ENCODE measurements around the gene DSCAML1. TPM values are rescaled to one million over a fixed set of nuclear protein-coding genes. Genes with fewer than 3 reads are reported as not detected.

The DSCAML1 gene
- total RNA-seq, 1 experiment from 2014 or later = not detected

DNA sequence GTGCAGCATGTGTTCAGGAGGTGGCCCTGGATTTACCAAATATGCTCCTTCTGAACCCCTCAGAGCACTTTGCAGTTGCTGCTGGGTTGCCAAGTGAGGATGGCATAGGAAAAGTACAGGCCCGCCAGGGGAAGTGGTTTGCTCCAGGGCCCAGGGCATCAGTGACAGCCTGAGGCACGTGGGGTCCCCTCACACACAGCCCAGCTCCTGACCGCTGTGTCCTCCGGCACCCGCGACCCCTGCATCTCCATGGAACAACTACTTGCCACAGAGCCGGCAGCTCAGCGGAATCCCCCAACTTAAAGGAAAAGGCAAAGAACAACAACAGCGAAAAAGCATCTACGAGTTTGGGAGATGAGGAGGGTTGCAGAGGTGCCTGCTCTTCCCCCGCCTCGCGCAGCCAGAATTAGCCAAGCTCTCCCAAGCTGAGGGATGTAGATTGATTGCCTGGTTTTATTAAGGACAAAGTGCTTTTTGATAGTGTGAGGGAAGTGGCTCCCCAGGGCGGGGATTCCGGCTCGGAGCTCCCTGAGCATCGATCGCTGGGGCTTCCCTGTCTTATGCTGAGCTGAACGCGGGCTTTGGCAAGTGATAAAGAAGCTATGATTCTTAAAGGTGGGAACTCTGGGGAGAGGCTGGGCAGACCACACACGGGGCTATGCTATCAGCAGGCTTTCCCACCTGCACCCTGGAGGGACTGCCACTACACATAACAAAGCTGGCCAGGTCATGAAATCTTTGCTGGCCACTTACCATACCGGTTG is 294.8 kb downstream of the DSCAML1 start:
- DNase-seq (ENCODE audit: low read depth) = no peak

DNA sequence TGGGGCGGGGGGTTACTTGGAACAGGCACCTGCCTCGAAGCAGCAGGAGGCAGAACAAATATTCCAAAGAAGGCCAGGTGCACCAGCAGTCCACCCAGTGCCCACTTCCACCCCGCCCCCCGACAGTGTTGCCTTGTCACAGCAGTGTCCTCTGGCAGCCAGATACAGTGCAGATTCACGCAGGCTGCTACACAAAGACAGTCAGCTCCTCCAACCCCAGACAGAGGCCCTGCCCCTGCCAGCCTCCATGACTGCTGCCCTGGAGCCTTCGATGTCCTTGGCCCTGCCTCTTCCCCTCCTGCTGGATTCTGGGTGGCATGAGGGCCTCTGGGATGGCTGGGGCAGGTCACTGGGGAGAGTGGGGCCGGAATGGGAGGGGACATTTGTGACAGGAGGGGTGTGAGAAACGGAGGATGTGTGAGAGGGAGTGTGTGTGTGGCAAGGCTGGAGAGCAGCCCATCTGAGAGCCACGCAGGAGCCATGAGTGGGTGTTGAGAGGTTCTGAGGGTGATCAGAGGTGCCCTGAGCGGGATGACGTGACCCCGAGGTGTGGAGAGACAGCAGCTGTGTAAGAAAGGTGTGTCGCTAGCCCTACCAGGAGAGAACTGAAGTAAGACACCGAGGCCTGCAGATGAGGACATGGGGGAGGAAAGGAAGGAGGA is 295.6 kb downstream of the DSCAML1 start:
- DNase-seq (ENCODE audit: low read depth) = no peak

DNA sequence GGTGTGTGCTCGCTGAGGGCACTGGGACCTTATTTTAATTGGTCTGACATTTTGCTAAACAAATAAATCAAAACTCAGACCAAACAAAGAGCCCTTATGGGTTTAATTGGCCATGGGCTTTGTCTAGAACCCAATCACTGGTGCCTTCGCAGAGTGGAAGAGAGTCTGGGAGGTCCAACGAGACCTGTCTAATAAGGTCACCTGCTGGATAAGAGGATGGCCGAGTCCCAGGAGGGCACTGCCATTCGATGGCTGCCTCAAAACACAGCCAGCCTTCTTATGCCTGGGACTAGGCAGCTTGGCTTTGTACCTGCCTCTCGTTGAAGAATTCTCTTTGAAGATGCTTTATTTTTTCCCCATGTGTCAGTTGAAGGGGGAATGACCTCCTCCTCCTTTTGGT is 298.2 kb downstream of the DSCAML1 start:
- no peak for DNase-seq (ENCODE audit: low read depth)

DNA sequence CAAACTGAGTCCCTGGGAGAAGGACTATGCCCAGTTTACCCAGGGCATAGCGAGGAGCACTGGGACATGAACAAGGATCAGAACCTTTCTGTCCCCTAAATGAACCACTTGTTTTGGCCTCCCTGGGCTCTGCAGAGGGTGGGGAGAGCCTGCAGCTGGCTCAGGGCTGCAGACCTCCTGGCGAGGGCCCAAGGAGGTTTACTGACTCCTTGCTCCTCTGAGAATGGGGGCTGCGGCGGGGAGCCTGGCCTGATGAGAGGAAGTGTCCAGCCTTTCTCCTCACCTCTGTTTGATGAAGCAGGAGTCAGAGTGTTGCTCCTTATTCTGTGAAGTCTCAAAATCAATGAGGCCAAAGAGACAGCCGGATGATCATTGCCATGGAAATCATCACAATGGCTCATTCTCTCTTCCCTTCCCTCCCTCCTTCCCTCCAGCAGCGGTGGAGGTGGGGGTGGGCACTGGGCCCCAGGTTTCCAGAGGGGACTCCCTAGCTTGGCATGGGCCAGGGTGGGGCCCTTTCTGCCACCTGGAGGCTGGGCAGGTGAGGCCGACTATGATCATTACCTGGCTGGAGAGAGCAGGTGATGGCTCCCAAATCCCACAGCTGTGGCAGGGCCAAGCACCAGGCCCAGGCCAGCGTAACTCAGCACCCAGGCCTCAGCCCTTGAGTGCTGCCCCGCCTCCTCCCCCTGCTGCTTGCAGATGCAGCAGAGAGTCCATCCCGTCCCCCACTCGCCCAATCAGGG is 299.6 kb downstream of the DSCAML1 start:
- no peak for DNase-seq (ENCODE audit: low read depth)

DNA sequence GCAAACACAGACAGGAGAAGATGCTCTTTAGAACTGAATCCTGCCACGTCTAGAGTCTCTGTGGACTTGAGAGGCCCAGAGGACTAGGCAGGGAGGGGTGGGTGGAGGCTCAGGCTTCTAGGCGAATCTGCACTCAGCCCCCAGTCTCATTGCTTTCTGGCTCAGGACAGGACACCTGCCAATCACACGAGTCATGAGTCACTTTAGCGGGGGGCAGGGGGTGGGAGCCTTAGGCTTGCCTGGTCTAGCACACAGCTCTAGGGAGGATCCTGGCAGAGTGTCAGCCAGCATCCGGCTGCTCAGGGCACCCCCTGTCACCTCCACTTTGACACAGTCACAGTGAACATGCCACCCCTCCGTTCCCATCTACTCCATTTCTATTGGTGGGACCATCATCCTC is 301.7 kb downstream of the DSCAML1 start:
- DNase-seq (ENCODE audit: low read depth) = no peak

DNA sequence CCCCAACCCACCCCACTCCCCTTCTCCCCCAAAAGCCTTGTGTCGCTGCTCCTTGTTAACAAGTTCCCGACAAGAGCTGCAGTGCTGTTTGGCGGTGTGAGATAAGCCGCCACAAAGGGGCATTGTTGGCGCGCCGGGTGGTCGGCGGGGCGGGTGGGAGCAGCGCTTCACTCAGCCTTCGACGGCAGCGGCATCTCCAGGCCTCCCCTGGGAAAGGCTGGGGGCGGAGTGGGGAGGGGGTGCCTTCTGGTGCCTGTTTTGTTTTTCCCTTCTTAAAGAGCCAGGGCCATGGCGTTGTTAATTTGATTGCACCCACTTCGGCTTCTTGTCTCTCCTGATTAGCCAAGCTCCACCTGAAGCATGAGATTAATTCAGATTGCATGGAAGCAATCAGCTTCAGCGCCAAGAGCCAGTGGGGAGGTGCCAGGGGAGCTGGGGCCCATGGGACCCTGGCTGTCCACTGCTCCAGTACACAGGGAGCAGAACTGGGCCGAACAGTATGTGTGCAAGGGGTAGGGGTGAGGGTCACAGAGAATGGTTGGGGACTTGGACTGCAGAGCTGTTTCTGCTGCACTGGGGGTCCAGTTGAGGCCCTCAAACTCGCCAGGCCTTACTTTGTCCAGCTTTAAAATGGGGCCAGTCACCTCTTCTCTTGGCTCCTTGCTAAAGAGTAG is 304.3 kb downstream of the DSCAML1 start:
- no peak for DNase-seq (ENCODE audit: low read depth)

DNA sequence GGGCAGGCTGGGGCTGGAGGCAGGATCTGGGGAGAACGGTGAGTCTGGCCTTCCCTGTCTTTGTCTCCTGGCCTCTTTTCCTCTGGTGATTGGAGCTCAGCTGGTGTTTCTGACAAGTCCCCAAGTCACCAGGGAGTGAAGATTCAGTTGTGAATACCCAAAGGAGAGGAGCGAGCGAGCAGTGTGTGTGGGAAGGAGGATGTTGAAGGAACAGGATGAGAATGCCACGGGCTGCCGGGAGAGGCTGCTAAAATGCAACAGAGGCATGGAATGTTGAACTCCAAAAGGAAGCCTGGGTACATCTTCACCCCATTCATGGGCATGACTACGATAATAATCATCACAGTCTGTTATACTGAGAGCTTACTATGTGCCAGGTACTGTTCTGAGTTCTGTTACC is 306.1 kb downstream of the DSCAML1 start:
- DNase-seq (ENCODE audit: low read depth) = no peak

DNA sequence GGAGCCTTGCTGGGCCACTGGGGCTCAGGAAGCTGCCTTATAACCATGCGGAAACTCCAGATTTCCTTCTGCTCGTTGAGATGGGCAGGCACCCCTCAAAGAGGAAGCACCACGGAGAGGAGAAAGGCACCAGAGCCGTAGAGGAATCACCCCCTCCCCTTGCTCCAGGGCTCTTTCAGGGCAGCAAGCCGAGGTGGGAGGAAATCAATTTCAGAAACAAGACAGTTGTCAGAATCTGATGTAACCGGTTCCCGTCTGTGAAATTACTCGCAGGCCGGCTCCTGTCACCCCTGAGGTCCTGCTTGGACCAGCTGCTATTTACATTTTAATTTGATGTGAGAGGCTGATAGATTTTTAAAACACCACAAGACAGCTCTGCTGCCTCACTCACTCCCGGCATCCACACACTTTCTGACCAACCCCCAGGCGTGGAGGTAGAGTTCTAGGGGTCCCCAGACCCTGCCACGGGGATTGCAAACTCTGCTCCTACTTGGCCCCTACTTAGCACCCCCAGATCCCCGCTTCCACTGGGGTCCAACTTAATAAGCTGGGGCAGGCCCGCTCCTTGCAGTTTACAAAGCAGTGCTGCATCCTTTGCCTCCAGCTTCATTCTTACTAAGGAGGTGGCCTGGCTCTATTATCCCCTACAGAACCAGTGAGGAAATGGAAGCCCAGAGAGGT is 306.9 kb downstream of the DSCAML1 start:
- DNase-seq (ENCODE audit: low read depth) = no peak

DNA sequence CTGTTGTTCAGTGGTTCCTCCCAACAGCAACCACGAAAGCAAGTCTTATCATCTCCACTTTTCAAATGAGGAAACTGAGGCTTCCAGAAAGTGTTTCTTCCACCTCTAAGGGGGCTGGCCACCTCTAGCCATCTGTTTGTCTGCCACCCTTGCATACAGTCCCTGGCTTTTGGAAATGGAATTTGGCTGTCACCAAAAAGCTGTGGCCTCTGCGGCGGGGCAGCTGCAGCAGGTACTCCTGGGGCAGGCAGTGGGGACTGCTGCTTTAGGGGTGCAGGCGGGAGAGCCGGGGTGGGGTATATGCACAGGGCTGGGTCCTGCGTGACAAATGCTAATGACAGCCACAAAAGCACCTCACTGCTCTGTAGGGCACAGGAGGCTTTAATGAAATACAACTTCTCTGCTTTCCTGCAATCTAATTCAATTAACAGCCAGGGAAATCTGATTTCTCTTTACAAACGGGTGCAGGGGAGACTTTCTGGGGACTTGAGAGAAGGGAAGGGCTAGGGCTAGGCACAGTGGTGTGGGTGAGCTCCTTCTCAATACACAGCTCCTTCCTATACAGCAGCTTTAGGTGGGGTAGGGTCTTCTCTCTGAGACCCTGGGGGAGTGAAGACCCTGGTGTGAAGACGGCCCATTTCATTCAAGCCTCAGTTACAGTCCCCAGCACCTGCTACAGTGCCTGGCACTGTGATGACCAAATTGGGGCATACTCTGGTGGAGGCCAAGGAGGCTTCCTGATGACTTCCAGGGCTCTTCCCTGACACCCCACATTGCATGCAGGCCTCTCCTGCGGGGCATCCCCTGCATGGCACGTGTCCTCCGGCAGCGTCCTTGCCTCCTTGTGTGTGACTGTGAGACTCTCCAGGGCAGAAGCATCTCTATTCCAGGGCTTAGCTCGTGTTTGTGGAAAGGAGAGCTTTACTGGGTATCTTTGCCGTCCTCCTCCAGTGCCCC is 307.7 kb downstream of the DSCAML1 start:
- no peak for DNase-seq (ENCODE audit: low read depth)

DNA sequence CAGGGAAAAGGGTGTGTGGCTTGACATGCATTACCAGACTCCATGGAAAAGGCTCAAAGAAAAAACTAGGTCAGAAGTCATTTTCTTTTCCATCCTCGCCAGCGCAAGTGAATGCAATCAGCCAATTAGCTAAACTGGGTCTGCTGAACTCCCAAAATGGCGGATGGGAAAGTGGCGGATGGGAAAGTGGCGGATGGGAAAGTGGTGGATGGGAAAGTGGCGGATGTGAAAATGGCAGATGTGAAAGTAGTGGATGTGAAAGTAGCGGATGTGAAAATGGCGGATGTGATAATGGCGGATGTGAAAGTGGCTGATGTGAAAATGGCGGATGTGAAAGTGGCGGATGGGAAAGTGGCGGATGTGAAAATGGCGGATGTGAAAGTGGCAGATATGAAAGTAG is 311.0 kb downstream of the DSCAML1 start:
- DNase-seq (ENCODE audit: low read depth) = no peak

DNA sequence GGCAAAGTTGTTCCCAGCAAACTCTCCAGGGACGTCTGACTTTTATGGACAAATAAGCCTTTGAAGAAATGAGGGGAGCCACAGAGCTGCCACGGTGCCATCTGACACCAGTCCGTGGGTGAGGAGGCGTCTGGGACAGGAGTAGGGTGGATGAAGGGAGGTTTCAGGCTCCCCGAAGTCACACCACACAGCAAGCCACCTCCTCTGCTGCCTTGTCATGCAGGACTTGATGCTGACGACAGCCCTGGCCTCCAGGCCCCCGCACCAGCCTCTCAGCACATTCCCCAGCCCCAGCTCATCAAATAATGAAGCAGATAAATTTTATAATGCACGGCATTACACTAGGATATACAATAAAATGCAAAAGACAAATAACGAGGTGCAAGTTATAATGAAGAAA is 312.9 kb downstream of the DSCAML1 start:
- no peak for DNase-seq (ENCODE audit: low read depth)

DNA sequence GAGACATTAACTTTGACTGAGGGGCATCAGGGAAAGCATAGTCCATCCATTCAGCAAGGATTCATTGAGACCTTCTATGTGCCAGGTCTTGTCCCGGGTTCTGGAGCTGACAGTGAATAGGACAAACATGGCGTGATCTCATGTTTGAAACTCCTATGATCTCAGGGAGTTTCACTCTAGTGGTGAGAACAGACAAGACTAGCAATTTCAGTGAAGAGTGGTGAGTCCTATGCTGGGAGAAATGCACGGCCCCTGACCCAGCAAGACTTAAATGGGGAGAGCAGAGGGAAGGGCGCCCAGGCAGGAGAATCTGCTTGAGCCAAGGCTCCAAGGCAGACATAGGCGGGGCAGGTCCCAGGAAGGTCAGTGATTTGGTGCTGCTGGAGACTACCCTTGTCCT is 313.6 kb downstream of the DSCAML1 start:
- DNase-seq (ENCODE audit: low read depth) = no peak

DNA sequence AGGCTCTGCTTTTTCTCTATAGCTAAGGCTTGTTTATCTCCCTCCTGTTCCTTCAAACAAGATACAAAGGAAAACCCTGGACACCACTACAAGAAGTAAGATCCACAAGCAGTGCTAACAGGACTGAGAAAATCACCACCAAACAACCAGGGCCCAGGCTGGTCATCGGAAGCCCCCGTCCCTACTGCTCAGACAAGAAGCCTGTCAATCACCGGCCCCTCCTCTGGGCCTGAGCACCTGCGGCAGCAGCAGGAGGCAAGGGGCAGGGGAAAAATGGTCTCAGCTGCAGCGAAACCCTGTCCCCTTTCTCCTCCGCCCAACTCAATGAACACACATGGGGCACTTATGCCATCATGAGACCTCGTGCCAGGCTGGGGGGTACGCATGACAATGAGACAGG is 314.1 kb downstream of the DSCAML1 start:
- DNase-seq (ENCODE audit: low read depth) = no peak

DNA sequence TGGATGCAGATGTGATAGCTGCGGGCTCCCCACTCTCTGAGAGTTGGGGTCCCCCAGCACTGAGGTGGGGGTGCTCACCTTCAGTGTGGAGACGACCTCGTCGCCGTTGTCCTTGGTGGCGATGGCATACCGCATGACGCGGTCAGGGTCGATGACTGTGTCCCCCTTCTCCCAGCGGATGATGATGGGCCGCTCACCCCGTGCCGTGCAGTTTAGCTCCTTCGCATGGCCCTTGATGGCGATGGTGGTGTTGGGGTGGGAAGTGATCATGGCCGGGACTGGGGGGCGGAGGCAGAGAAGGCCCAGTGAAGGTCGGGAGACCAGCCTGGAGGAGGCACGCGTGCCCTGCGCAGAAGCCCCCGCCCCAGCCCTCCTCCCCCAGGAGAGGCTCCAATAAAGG is 315.1 kb downstream of the DSCAML1 start:
- no peak for DNase-seq (ENCODE audit: low read depth)

DNA sequence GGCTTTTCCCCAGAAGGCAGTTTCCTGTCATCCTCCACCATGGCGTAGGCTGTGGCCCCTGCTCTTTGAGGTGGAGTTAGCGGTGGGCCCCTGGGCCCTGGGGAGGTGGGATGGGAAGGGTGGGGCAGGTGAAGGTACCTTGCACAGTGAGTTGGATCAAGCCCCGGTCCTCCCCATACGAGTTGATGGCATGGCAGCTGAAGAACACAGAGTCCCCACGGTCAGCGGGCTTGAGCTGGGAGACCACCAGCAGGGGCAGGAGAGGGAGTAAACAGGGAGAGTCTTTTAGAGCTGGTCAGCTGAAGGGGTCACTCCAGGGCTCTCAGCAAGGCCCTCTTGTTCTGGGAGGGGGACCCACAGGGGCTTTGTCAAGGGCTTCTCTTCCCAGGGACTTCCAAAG is 316.0 kb downstream of the DSCAML1 start:
- DNase-seq (ENCODE audit: low read depth) = no peak

DNA sequence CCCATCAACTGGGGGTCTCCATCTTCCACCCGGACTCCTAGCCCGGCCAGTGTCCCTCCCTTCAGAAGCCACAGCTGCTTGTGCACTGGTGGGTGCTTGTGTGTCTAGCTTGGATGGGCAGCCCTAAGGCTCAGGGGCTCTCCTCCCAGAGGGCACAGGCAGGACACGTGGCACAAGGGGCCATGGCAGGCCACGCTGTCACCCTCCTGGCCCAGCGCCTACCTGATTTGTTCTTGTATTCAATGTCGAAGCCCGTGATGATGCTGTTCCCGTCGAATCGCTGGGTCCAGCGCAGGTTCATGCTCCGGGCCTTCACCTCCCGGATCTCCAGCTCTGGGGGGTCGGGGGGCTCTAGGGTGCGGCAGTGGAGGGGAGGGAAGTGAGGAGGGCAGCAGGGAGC is 316.8 kb downstream of the DSCAML1 start:
- no peak for DNase-seq (ENCODE audit: low read depth)

DNA sequence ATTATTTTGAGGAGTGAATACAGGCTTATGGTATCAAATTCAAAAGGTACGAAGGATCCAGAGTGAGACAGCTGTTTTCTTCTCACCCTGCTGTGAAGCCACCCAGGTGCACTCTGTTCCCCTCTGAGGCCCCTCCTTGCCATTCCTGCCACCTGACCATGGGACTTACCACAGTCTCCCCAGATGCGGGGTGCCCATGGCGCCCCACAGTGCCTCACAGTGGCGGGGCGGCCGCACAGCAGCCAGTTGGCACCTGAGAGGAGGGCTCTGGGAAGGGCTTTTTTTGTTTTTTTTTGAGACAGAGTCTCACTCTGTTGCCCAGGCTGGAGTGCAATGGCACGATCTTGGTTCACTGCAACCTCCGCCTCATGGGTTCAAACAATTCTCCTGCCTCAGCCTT is 317.6 kb downstream of the DSCAML1 start:
- DNase-seq (ENCODE audit: low read depth) = no peak

DNA sequence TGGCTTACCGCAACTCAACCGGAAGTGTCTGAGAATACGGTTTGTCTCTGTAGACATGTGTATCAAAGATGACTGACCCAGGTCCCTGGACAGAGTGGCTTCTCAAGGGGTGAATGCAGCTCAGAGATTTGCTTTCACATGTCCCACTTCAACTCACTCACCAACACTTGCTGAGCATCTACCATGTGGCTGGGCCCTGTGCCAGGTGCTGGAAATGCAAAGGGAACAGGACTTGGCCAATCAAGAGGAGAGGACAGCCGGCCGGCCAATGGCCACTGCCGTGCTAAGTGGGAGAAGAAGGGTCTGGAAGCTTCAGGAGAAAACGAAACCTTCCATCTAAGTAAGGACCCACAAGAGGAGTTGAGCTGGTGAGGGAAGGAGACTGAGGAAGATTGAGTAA is 318.1 kb downstream of the DSCAML1 start:
- no peak for DNase-seq (ENCODE audit: low read depth)

DNA sequence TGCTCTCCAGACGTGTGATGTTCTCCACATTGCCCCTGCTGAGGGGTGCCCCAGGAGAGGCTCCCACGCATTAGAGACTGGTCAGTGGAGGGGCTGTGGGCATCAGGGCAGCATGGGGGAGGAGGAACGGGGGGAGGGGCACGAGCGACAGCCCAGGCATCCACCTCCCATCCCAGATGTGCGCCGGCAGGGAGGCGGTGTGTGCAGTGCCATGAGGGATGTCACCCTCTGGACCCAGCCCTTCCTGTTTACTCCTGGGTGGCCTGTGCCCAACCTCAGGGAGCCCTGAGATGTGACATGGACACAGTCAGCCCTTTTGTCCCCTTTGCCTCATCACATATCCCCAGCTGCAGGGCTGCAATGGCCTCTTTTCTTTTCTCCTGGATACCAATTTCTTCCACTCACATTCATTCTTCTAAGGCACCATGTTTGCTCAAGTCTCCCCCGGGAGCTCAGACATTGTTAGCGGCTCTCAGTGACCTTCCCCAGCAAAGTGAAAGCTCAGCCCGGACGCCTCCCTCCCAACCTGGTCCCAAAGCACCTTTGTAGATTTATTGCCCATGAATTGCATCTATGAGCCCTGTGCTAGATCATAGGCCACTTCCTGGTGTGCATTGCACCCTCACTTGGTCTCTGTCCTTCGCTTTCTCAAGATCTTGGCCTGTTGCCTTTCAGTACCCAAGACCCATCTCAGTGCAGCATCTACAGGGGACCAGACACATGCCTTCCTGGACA is 318.7 kb downstream of the DSCAML1 start:
- DNase-seq (ENCODE audit: low read depth) = no peak

DNA sequence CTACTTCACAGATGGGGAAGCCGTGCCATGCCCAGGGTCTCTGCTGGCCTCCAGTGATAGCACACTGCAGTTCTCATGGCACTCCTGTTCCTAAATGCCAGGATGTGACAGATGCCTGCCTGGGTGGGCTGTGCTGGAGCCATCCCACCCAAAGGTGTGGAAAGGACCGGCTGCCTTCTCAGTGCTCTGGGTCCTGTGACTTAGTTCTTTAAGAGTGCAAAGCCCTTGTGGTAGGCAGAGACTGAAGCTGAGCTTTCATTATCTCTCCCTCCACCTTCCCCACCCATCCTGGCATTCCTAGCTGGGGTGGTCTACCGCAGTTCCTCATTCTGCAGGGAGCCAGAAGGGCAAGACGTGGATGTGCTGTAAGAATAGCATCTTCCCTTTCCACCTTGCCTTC is 319.3 kb downstream of the DSCAML1 start:
- no peak for DNase-seq (ENCODE audit: low read depth)
